DOHH2 (cell line): Measurements from ENCODE around the gene HOXC11.
A peak's percentile ranks its signal among the peaks of the same experiment; 100 is the strongest.

Experiments used
- EZH2phosphoT487 ChIP-seq: fragments of 200-600 bp; sonication (generic); IDR thresholded peaks from 2 replicates; pipeline ENCODE4 v1.6.1; 2017; ENCODE audit warnings: borderline replicate concordance, mild to moderate bottlenecking, antibody characterized with exemption, low read length, moderate library complexity, mixed read lengths
- TF ChIP-seq, protein P1 (sequence below): fragments of 200-600 bp; sonication (generic); IDR thresholded peaks from one replicate; pipeline ENCODE4 v1.5.1; 2014; ENCODE audit warnings: antibody characterized with exemption, mild to moderate bottlenecking, low read depth, low read length; ENCODE audit not compliant: poor library complexity, severe bottlenecking

DNA sequence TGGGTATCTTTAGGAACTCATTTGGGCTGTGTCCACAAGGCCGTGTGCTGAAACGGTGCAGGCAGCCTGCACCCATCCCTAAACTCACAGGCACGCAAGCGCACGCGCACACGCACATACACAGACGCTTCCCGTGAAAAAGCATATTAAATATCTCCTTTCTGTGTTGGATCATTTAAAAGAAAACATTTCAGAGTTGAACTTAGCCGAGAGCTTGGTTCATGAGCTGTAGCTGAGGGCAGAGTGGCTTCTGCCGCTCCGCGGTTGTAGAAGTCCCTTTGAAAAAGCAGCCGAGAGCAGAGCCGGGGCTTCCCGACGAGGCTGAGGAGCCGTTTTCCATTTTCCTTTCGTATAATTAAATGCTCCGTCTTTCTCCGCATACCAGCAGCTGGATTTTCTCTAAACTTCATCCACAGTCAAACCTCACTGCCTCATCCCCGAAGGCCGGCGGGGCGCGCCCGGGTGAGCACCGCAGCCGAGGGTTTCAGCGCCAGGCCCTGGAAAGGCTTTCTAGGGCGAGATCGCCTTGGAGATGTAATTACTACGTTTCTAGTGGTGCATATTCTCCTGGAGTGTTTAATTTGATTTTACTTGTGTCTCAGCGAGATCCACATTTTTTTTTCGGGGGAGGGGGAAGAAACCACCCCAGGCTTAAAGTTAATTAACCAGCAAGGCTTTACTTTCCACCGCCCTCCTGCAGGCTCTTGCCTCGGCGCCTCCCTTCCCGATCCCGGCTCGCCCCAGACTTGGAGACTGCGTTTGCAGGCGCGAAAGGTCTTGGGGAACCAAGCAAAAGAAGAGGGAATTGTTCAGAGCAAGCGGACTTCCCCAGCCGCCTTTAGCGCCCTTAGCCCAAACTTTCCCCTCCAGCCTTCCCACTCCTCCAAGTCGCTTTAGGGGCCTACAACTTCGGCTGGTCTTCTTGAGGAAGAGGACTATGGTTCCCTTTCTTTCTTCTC, 37.3 kb upstream of the HOXC11 start:
- TF ChIP-seq, protein P1, sequence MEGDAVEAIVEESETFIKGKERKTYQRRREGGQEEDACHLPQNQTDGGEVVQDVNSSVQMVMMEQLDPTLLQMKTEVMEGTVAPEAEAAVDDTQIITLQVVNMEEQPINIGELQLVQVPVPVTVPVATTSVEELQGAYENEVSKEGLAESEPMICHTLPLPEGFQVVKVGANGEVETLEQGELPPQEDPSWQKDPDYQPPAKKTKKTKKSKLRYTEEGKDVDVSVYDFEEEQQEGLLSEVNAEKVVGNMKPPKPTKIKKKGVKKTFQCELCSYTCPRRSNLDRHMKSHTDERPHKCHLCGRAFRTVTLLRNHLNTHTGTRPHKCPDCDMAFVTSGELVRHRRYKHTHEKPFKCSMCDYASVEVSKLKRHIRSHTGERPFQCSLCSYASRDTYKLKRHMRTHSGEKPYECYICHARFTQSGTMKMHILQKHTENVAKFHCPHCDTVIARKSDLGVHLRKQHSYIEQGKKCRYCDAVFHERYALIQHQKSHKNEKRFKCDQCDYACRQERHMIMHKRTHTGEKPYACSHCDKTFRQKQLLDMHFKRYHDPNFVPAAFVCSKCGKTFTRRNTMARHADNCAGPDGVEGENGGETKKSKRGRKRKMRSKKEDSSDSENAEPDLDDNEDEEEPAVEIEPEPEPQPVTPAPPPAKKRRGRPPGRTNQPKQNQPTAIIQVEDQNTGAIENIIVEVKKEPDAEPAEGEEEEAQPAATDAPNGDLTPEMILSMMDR, result no peak
- TF ChIP-seq EZH2phosphoT487, result peak; percentile 77; the same call in 1 of the 2 replicates
